B cell (primary cell): Measurements from ENCODE around the gene CCDC24.

ENCODE experiments used
- EZH2 ChIP-seq: IDR thresholded peaks from 2 replicates; pipeline ENCODE4 v1.6.1; 2012; ENCODE audit warnings: borderline replicate concordance, low read depth, mild to moderate bottlenecking, moderate library complexity, low read length; ENCODE audit not compliant: insufficient read depth, poor library complexity, severe bottlenecking
- TF ChIP-seq, protein P1 (sequence below): fragments of 200-600 bp; IDR thresholded peaks from one replicate; pipeline ENCODE4 v1.8.0; 2022; ENCODE audit warnings: antibody characterized with exemption, mild to moderate bottlenecking

DNA sequence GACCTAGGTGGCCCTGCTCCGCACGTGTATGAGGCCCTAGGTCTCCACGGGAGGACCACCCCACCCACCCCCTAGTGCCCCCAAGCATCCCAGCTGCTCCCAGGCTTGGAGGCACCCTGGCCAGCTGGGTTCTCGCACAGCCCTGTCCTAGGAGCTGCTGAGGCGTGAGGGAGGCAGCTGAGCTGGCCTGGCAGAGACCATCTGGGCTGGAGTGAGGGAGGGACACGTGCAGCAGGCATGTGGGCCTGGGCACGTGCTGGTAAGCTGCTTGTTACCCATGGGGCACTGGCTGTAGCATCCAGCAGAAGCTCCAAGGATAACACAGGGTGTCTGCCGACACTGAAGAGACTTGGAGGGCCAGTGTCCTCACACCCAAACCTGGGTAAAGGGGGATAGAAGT, 29.8 kb downstream of the CCDC24 start:
- no peak for TF ChIP-seq EZH2
- TF ChIP-seq, protein P1, sequence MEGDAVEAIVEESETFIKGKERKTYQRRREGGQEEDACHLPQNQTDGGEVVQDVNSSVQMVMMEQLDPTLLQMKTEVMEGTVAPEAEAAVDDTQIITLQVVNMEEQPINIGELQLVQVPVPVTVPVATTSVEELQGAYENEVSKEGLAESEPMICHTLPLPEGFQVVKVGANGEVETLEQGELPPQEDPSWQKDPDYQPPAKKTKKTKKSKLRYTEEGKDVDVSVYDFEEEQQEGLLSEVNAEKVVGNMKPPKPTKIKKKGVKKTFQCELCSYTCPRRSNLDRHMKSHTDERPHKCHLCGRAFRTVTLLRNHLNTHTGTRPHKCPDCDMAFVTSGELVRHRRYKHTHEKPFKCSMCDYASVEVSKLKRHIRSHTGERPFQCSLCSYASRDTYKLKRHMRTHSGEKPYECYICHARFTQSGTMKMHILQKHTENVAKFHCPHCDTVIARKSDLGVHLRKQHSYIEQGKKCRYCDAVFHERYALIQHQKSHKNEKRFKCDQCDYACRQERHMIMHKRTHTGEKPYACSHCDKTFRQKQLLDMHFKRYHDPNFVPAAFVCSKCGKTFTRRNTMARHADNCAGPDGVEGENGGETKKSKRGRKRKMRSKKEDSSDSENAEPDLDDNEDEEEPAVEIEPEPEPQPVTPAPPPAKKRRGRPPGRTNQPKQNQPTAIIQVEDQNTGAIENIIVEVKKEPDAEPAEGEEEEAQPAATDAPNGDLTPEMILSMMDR: no peak
